PC-3 (cell line): ENCODE measurements around the gene LIPN. TPM values are rescaled to one million over a fixed set of nuclear protein-coding genes. Genes with fewer than 3 reads are reported as not detected.

Experiments
- ATAC-seq: fragments of 200-7000 bp; cut with Tn5 transposase; 2 replicates; pipeline ENCODE4 v1.9.1; 2020; ENCODE audit warnings: mild to moderate bottlenecking, moderate library complexity
- BruUV-seq: library from RNA; stranded (reverse); fragments of 400-500 nt; replicated peaks from 2 replicates; lab custom pipeline; 2021; lab: Mats Ljungman, UMichigan
- CTCF ChIA-PET: fragments of 300-600 bp; sonication (Branson Sonifier 250); formaldehyde crosslinking; loops from one replicate; lab custom pipeline; 2022; ENCODE audit warnings: antibody characterized with exemption; lab: Charles Lee
- POLR2A ChIA-PET: fragments of 300-600 bp; sonication (Branson Sonifier 250); formaldehyde crosslinking; loops from one replicate; lab custom pipeline; 2022; ENCODE audit warnings: antibody characterized with exemption; ENCODE audit not compliant: unreplicated experiment; lab: Charles Lee
- DNase-seq: peaks from one replicate; pipeline ENCODE4 v3.0.0-alpha.2; 2015
- H2AFZ ChIP-seq: fragments of 300-600 bp; sonication (generic); 2 replicates; pipeline ENCODE4 v1.6.0; 2016; ENCODE audit warnings: antibody characterized with exemption, low read length
- H3F3A ChIP-seq: fragments of 300-600 bp; sonication (generic); one replicate; pipeline ENCODE4 v1.6.0; 2017; ENCODE audit warnings: antibody characterized with exemption, low read length, control low read depth, mild to moderate bottlenecking; ENCODE audit not compliant: unreplicated experiment
- H3K27ac ChIP-seq: fragments of 300-600 bp; sonication (generic); 2 replicates; pipeline ENCODE4 v1.5.1; 2016; ENCODE audit warnings: mild to moderate bottlenecking, low read length
- H3K27me3 ChIP-seq: fragments of 300-600 bp; sonication (generic); 2 replicates; pipeline ENCODE4 v1.6.1; 2016; ENCODE audit warnings: low read length, mixed read lengths
- H3K36me3 ChIP-seq: fragments of 300-600 bp; sonication (generic); 2 replicates; pipeline ENCODE4 v1.6.1; 2016; ENCODE audit warnings: low read depth, mixed run types, low read length, mixed read lengths
- H3K4me1 ChIP-seq: fragments of 300-600 bp; sonication (generic); 2 replicates; pipeline ENCODE4 v1.5.1; 2016; ENCODE audit warnings: low read length; ENCODE audit not compliant: insufficient read depth
- H3K4me2 ChIP-seq: fragments of 300-600 bp; sonication (generic); 2 replicates; pipeline ENCODE4 v1.6.0; 2016; ENCODE audit warnings: low read length
- H3K4me3 ChIP-seq: fragments of 300-600 bp; sonication (generic); 2 replicates; pipeline ENCODE4 v1.5.1; 2016; ENCODE audit warnings: mild to moderate bottlenecking, low read length, mixed read lengths
- H3K79me2 ChIP-seq: fragments of 300-600 bp; sonication (generic); 2 replicates; pipeline ENCODE4 v1.6.1; 2017; ENCODE audit warnings: low read length, mixed read lengths
- H3K9ac ChIP-seq: fragments of 300-600 bp; sonication (generic); 2 replicates; pipeline ENCODE4 v1.6.0; 2016; ENCODE audit warnings: mild to moderate bottlenecking, low read length
- H3K9me2 ChIP-seq: fragments of 300-600 bp; sonication (generic); replicated peaks from 2 replicates; pipeline ENCODE4 v1.6.1; 2016; ENCODE audit warnings: mixed run types, low read length, mixed read lengths
- H3K9me3 ChIP-seq: fragments of 300-600 bp; sonication (generic); 2 replicates; pipeline ENCODE4 v1.6.1; 2016; ENCODE audit warnings: low read length, mixed read lengths
- H4K20me1 ChIP-seq: fragments of 300-600 bp; sonication (generic); 2 replicates; pipeline ENCODE4 v1.6.1; 2016; ENCODE audit warnings: low read length, mixed read lengths
- CTCF ChIP-seq: fragments of 300-600 bp; sonication (generic); conservative IDR thresholded peaks from 2 replicates; pipeline ENCODE4 v1.5.1; 2017; ENCODE audit warnings: antibody characterized with exemption, low read depth, mild to moderate bottlenecking, low read length
- EZH2 ChIP-seq: fragments of 300-600 bp; sonication (generic); IDR thresholded peaks from one replicate; pipeline ENCODE4 v1.6.1; 2017; ENCODE audit warnings: antibody characterized with exemption, mild to moderate bottlenecking, low read length; ENCODE audit not compliant: unreplicated experiment
- EZH2phosphoT487 ChIP-seq: fragments of 300-600 bp; sonication (generic); IDR thresholded peaks from 2 replicates; pipeline ENCODE4 v1.6.1; 2018; ENCODE audit warnings: mild to moderate bottlenecking, antibody characterized with exemption, low read length, borderline replicate concordance
- intact Hi-C: fragments of 100-400 bp; cut with micrococcal nuclease; formaldehyde crosslinking; loops from 2 replicates; pipeline ENCODE4 v1.9.0; 2023
- total RNA-seq: library from RNA; depleted of rRNA; stranded (reverse); fragments of >200 nt; gene quantifications from 2 replicates; pipeline ENCODE4 v1.2.3, GENCODE V29; 2014

Gene LIPN
- total RNA-seq, 1 experiment from 2014 or later = not detected

DNA sequence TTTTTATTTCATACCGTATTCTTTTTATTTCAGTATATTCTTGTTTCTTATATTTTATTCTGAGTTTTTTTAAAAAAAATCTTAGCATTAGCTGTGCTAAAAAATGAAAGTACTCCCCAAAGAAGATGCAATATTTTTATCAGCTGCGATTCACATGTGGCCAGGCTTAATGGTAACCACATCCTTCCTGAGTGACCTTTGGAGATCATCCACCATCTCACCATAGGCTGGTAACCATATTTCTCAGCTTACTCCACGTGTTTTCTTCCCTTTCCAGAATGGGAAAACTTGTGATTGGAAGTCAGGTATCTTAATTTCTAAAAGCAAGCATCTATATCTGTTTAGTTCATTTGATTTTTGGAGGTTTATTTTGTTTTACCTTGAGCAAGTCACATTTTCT, 23.9 kb downstream of the LIPN start:
- Histone ChIP-seq H3K27ac (no peak overlapping the region), H3K9ac (no peak overlapping the region), H3K4me3 (no peak overlapping the region), H3K4me1 (no peaks in the 10 kb centered on the region), H3K9me2 (no peaks in the 10 kb centered on the region), H3F3A (no peaks in the 10 kb centered on the region), H3K9me3 (no peaks in the 10 kb centered on the region), H3K27me3 (no peaks in the 10 kb centered on the region), H2AFZ (no peak overlapping the region), H3K36me3 (no peaks in the 10 kb centered on the region), H3K4me2 (no peak overlapping the region), H3K79me2 (no peaks in the 10 kb centered on the region), H4K20me1 (no peaks in the 10 kb centered on the region)
- DNase-seq = no peak
- ChIA-PET CTCF (no interaction called here), POLR2A (no interaction called here)
- intact Hi-C loops = no loop called here
- TF ChIP-seq EZH2 (no peak), CTCF (no peak), EZH2phosphoT487 (no peak)
- no peak for ATAC-seq
- BruUV-seq = no TSS peak

DNA sequence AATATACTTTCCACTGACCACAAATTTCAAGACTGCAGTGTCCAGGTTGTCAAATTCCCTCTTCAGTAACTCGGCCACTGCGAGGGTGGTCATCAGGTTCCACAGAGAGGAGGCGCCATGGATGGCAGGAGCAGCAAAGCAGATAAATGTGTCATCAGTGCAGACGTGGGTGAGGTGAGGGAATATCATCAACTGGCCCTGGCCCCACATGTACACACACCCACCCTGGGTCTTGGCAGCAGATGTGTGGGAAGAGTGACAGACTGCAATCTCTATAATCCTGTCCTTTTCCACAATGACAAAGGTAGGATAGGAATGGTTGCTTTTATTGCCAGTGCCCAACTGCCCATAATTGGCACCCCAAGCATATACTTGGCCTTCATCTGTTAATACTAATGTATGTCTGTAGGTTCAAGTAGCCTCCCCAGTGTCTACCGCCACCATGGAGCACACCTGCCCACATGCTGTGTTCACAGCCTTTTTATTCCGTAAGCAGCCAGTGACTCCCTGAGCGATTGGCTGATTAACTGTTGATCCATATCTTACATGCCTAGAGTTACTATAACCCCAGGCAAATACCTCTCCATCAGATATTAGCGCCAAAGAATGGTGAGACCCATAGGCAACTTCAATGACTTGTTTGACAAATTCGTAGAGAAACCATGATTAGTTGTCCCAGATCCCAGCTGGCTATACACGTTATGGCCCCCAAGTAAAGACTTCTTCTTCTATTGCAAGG, 26.4 kb downstream of the LIPN start:
- no TSS peak for BruUV-seq
- Histone ChIP-seq H3K9ac (no peak overlapping the region), H3K27ac (no peak overlapping the region), H3K9me2 (no peaks in the 10 kb centered on the region), H3K36me3 (no peaks in the 10 kb centered on the region), H3K4me3 (no peak overlapping the region), H2AFZ (no peak overlapping the region), H3F3A (no peaks in the 10 kb centered on the region), H3K27me3 (no peaks in the 10 kb centered on the region), H4K20me1 (no peaks in the 10 kb centered on the region), H3K4me2 (no peak overlapping the region), H3K4me1 (no peaks in the 10 kb centered on the region), H3K79me2 (no peaks in the 10 kb centered on the region), H3K9me3 (no peaks in the 10 kb centered on the region)
- TF ChIP-seq CTCF (no peak), EZH2 (no peak), EZH2phosphoT487 (no peak)
- ATAC-seq = no peak
- no peak for DNase-seq
- CTCF ChIA-PET = no interaction called here
- POLR2A ChIA-PET = no interaction called here
- intact Hi-C loops = no loop called here

- TF ChIP-seq CTCF (no peak), EZH2phosphoT487 (no peak), EZH2 (no peak)
- Histone ChIP-seq H3K4me2 (no peak overlapping the region), H2AFZ (no peak overlapping the region), H3F3A (no peaks in the 10 kb centered on the region), H3K4me3 (no peak overlapping the region), H3K79me2 (no peaks in the 10 kb centered on the region), H3K36me3 (no peaks in the 10 kb centered on the region), H3K4me1 (no peaks in the 10 kb centered on the region), H3K9me2 (no peaks in the 10 kb centered on the region), H4K20me1 (no peaks in the 10 kb centered on the region), H3K27ac (no peak overlapping the region), H3K9me3 (no peaks in the 10 kb centered on the region), H3K27me3 (no peaks in the 10 kb centered on the region), H3K9ac (no peak overlapping the region)
- ChIA-PET CTCF (interaction anchor here (0.6 kb wide), 1 partner anchor 18 kb away, joined by 3 read pairs; no protein-coding TSS in a partner anchor), POLR2A (no interaction called here)
- intact Hi-C loops = no loop called here
- DNase-seq (no peak), ATAC-seq (no peak)
- no TSS peak for BruUV-seq
Observed at GRCh38 chr10:88787463-88787862, 27.6 kb downstream of the LIPN start.
